OCI-LY7 (cell line): Measurements from ENCODE around the gene SLC24A4. TPM values are rescaled to one million over a fixed set of nuclear protein-coding genes. Genes with fewer than 3 reads are reported as not detected.

Experiments used
- BruUV-seq: library from RNA; stranded (reverse); fragments of 400-500 nt; replicated peaks from 2 replicates; lab custom pipeline; 2021; lab: Mats Ljungman, UMichigan
- CTCF ChIA-PET: fragments of 300-600 bp; sonication (Branson Sonifier 250); formaldehyde crosslinking; loops from one replicate; lab custom pipeline; 2022; ENCODE audit warnings: antibody characterized with exemption; ENCODE audit not compliant: unreplicated experiment; lab: Charles Lee
- POLR2A ChIA-PET: fragments of 300-600 bp; sonication (Branson Sonifier 250); formaldehyde crosslinking; loops from one replicate; lab custom pipeline; 2022; ENCODE audit warnings: antibody characterized with exemption; lab: Charles Lee
- DNase-seq: peaks from one replicate; pipeline ENCODE4 v3.0.0-alpha.2; 2015; ENCODE audit warnings: low spot score
- H2AFZ ChIP-seq: fragments of 200-600 bp; sonication (generic), shearing (Covaris generic); 2 replicates; pipeline ENCODE4 v1.6.1; 2014; ENCODE audit warnings: mild to moderate bottlenecking, antibody characterized with exemption, low read length, moderate library complexity
- H3K27ac ChIP-seq: fragments of 200-600 bp; sonication (generic); 2 replicates; pipeline ENCODE4 v1.5.1; 2014; ENCODE audit warnings: mixed run types, low read depth, mild to moderate bottlenecking, moderate library complexity, low read length, inconsistent platforms; ENCODE audit not compliant: poor library complexity, severe bottlenecking
- H3K36me3 ChIP-seq: fragments of 200-600 bp; sonication (generic); 2 replicates; pipeline ENCODE4 v1.6.1; 2014; ENCODE audit warnings: mild to moderate bottlenecking, antibody characterized with exemption, low read length, moderate library complexity, mixed read lengths; ENCODE audit not compliant: insufficient read depth
- H3K4me1 ChIP-seq: fragments of 200-600 bp; sonication (generic); 2 replicates; pipeline ENCODE4 v1.5.1; 2014; ENCODE audit warnings: mild to moderate bottlenecking, low read length; ENCODE audit not compliant: insufficient read depth, poor library complexity, severe bottlenecking
- H3K4me2 ChIP-seq: fragments of 200-600 bp; sonication (generic); 2 replicates; pipeline ENCODE4 v1.6.1; 2014; ENCODE audit warnings: mild to moderate bottlenecking, low read length
- H3K4me3 ChIP-seq: fragments of 200-600 bp; sonication (generic); 2 replicates; pipeline ENCODE4 v1.5.1; 2014; ENCODE audit warnings: mild to moderate bottlenecking, low read depth, low read length; ENCODE audit not compliant: poor library complexity, severe bottlenecking
- H3K79me2 ChIP-seq: fragments of 200-600 bp; sonication (generic); 2 replicates; pipeline ENCODE4 v1.6.1; 2016; ENCODE audit warnings: low read depth, mild to moderate bottlenecking, low read length, moderate library complexity, mixed read lengths; ENCODE audit not compliant: insufficient read depth
- H3K9me2 ChIP-seq: fragments of 200-600 bp; sonication (generic); 2 replicates; pipeline ENCODE4 v1.6.1; 2016; ENCODE audit warnings: mild to moderate bottlenecking, low read length, mixed read lengths; ENCODE audit not compliant: insufficient read depth
- H3K9me3 ChIP-seq: fragments of 200-600 bp; sonication (generic); 2 replicates; pipeline ENCODE4 v1.6.1; 2014; ENCODE audit warnings: mild to moderate bottlenecking, mixed run types, low read length, mixed read lengths
- H4K20me1 ChIP-seq: fragments of 200-600 bp; sonication (generic); 2 replicates; pipeline ENCODE4 v1.6.1; 2014; ENCODE audit warnings: mild to moderate bottlenecking, antibody characterized with exemption, low read length, moderate library complexity, mixed read lengths; ENCODE audit not compliant: insufficient read depth
- CTCF ChIP-seq: fragments of 200-600 bp; sonication (generic); conservative IDR thresholded peaks from 2 replicates; pipeline ENCODE4 v1.5.1; 2014; ENCODE audit warnings: mild to moderate bottlenecking, antibody characterized with exemption, low read length, moderate library complexity, mixed read lengths
- EZH2phosphoT487 ChIP-seq: fragments of 200-600 bp; sonication (generic); IDR thresholded peaks from 2 replicates; pipeline ENCODE4 v1.6.1; 2018; ENCODE audit warnings: low read depth, borderline replicate concordance, mild to moderate bottlenecking, mixed run types, antibody characterized with exemption, low read length, moderate library complexity, mixed read lengths
- intact Hi-C: fragments of 100-400 bp; cut with micrococcal nuclease; formaldehyde crosslinking; loops from one replicate; pipeline ENCODE4 v1.10.0; 2022; ENCODE audit not compliant: unreplicated experiment
- total RNA-seq, 2 experiments: library from RNA; depleted of rRNA in 1 of 2; stranded (reverse); fragments of >200 nt in 1 of 2; shearing (Covaris generic) in 1 of 2; gene quantifications; 2 replicates each; pipeline ENCODE4 v1.2.3, GENCODE V29; 2014 to 2022

Gene SLC24A4
- total RNA-seq, 2 experiments from 2014 or later: not detected

- POLR2A ChIA-PET: interaction anchor here (0.6 kb wide), 1 partner anchor 622 kb away, joined by 3 read pairs; no protein-coding TSS in a partner anchor
Measured at GRCh38 chr14:92503756-92504491, 181.0 kb downstream of the SLC24A4 start.

GRCh38 chr14:92505826-92506225, 182.9 kb downstream of the SLC24A4 start:
- intact Hi-C loops: no loop called here
- BruUV-seq: no TSS peak
- POLR2A ChIA-PET: no interaction called here

More at GRCh38 chr14:92503756-92504491, 181.0 kb downstream of the SLC24A4 start:
- Histone ChIP-seq H3K27ac (no peak overlapping the region), H2AFZ (no peak overlapping the region), H3K9me2 (no peaks in the 10 kb centered on the region), H3K4me1 (peaks cover 12% of the 10 kb centered on the region), H3K4me3 (no peak overlapping the region), H3K4me2 (no peak overlapping the region), H3K79me2 (no peaks in the 10 kb centered on the region), H3K9me3 (no peaks in the 10 kb centered on the region), H4K20me1 (no peaks in the 10 kb centered on the region), H3K36me3 (no peaks in the 10 kb centered on the region)
- BruUV-seq: no TSS peak
- CTCF ChIA-PET: no interaction called here
- DNase-seq: no peak
- no peak for TF ChIP-seq EZH2phosphoT487
- intact Hi-C loops: no loop called here

GRCh38 chr14:92506231-92506630, 183.3 kb downstream of the SLC24A4 start:
- Histone ChIP-seq H3K27ac (no peak overlapping the region), H3K79me2 (no peaks in the 10 kb centered on the region), H3K9me3 (no peaks in the 10 kb centered on the region), H2AFZ (no peak overlapping the region), H3K4me2 (no peak overlapping the region), H3K4me1 (peaks cover 12% of the 10 kb centered on the region), H3K4me3 (no peak overlapping the region), H3K9me2 (no peaks in the 10 kb centered on the region), H3K36me3 (no peaks in the 10 kb centered on the region), H4K20me1 (no peaks in the 10 kb centered on the region)
- BruUV-seq: no TSS peak
- intact Hi-C loops: no loop called here
- no peak for TF ChIP-seq EZH2phosphoT487
- TF ChIP-seq CTCF: no peak
- CTCF ChIA-PET: no interaction called here
- POLR2A ChIA-PET: no interaction called here
- no peak for DNase-seq

More at GRCh38 chr14:92505826-92506225, 182.9 kb downstream of the SLC24A4 start:
- no peak overlapping the region for H3K4me3 ChIP-seq
- H3K9me3 ChIP-seq: no peaks in the 10 kb centered on the region
- H4K20me1 ChIP-seq: no peaks in the 10 kb centered on the region
- no peaks in the 10 kb centered on the region for H3K9me2 ChIP-seq
- CTCF ChIA-PET: no interaction called here
- DNase-seq: no peak
- H2AFZ ChIP-seq: no peak overlapping the region
- no peak overlapping the region for H3K4me2 ChIP-seq
- no peaks in the 10 kb centered on the region for H3K36me3 ChIP-seq
- no peaks in the 10 kb centered on the region for H3K79me2 ChIP-seq
- TF ChIP-seq EZH2phosphoT487 (no peak), CTCF (no peak)
- H3K4me1 ChIP-seq: peaks cover 12% of the 10 kb centered on the region
- no peak overlapping the region for H3K27ac ChIP-seq
